Breast epithelium (tissue), 4 donors: ENCODE results near the gene ZNF154. TPM values are rescaled to one million over a fixed set of nuclear protein-coding genes. Genes with fewer than 3 reads are reported as not detected.
A peak's percentile ranks its signal among the peaks of the same experiment; 100 is the strongest.

ENCODE experiments used
- DNase-seq, 2 donors: peaks; one replicate each; pipeline ENCODE4 v3.0.0-alpha.2; 2019; ENCODE audit warnings: low spot score in 2 of 2
- H3K27ac ChIP-seq, 2 donors: fragments of 200-600 bp; sonication (generic) in 1 of 2; one replicate each; pipeline ENCODE4 v1.5.1; 2016 to 2019; ENCODE audit warnings: mild to moderate bottlenecking in 1 of 2
- H3K27me3 ChIP-seq, 2 donors: fragments of 200-600 bp; sonication (generic) in 1 of 2; one replicate each; pipeline versions ENCODE4 v1.5.1 to v1.6.0; 2017 to 2019; ENCODE audit warnings: control low read depth in 1 of 2, mild to moderate bottlenecking in 1 of 2
- H3K36me3 ChIP-seq: fragments of 200-600 bp; one replicate; pipeline ENCODE4 v1.5.1; 2019
- H3K4me1 ChIP-seq, 2 donors: fragments of 200-600 bp; sonication (generic); one replicate each; pipeline ENCODE4 v1.5.1; 2016 to 2019; ENCODE audit warnings: control low read depth in 1 of 2
- H3K4me3 ChIP-seq, 3 donors: fragments of 200-600 bp; sonication (generic); 1 replicate in 2 of 3; 2 replicates in 1 of 3; pipeline ENCODE4 v1.5.1; 2016 to 2019; ENCODE audit warnings: mild to moderate bottlenecking in 3 of 3, moderate library complexity in 2 of 3
- H3K9me3 ChIP-seq, 2 donors: fragments of 200-600 bp; sonication (generic) in 1 of 2; one replicate each; pipeline ENCODE4 v1.5.1; 2016 to 2019; ENCODE audit warnings: control low read depth in 1 of 2
- CTCF ChIP-seq, 3 donors: fragments of 450-650 bp; IDR thresholded peaks; one replicate each; pipeline ENCODE4 v1.5.1; 2016 to 2017; ENCODE audit warnings: antibody characterized with exemption in 3 of 3, mild to moderate bottlenecking in 3 of 3, moderate library complexity in 3 of 3
- POLR2A ChIP-seq: fragments of 450-650 bp; IDR thresholded peaks from one replicate; pipeline ENCODE4 v1.6.1; 2016; ENCODE audit warnings: antibody characterized with exemption, mild to moderate bottlenecking, moderate library complexity
- POLR2AphosphoS5 ChIP-seq, 3 donors: sonication (generic); formaldehyde crosslinking; IDR thresholded peaks; one replicate each; pipeline ENCODE4 v1.6.1; 2017; ENCODE audit warnings: antibody characterized with exemption in 3 of 3
- intact Hi-C: fragments of 100-400 bp; cut with DNase I; formaldehyde crosslinking; loops from one replicate; pipeline ENCODE4 v1.15.1; 2023; ENCODE audit warnings: low total_unique reads
- total RNA-seq, 3 donors: library from RNA; depleted of rRNA; stranded (reverse); fragments of >200 nt; gene quantifications; one replicate each; pipeline ENCODE4 v1.1.0, GENCODE V29; 2016

ZNF154 gene
- total RNA-seq, 3 donors from 2014 or later = 0.96 to 7.8 (median 6.2) TPM

DNA sequence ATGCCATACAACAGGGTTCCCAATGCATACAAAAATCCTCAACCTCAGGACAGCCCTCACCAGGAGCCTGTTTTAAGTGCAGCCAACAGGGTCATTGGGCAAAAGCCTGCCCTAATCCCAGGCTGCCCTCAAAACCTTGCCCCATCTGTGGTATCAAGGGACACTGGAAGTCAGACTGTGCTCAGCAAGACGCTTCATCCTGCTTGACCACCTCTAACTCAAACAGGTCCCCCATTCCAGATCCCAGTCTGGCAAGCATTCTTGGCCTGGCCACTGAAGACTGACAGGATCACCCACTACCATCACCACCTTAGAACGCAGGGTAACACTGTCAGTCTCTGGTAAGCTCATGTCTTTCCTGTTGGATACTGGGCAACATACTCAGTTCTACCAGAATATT is 55.3 kb downstream of the ZNF154 start:
- no peak overlapping the region for H3K4me3 ChIP-seq
- no peak overlapping the region for H3K27ac ChIP-seq
- H3K36me3 ChIP-seq = no peaks in the 10 kb centered on the region
- intact Hi-C loops = no loop called here
- no peaks in the 10 kb centered on the region for H3K27me3 ChIP-seq
- H3K4me1 ChIP-seq = no peaks in the 10 kb centered on the region
- H3K9me3 ChIP-seq = peaks cover 3 to 8% of the 10 kb centered on the region in 2 donors
- DNase-seq = no peak
- no peak for TF ChIP-seq POLR2A
- no peak for TF ChIP-seq CTCF (IDR thresholded peaks at IDR 0.05)
- no peak for TF ChIP-seq POLR2AphosphoS5 (IDR thresholded peaks at IDR 0.05)

DNA sequence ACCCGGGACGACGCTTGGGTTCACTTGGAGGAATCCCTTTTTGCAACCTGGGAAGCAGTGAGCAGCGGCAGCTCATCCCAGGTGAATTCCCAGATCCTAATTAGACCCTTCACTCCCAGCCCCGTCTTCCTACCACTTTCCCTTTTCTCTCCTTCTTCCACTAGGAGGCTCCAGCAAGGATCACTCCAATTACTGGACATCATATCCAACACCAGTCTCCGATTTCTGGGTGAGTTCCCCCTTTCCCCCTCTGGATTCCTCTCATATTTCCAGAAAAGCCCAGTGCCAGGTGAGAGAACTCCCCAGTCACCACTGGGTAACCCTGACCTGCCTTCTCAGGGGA is 57.4 kb downstream of the ZNF154 start:
- Histone ChIP-seq H3K9me3 (peaks cover 12 to 16% of the 10 kb centered on the region in 2 donors), H3K27me3 (no peaks in the 10 kb centered on the region), H3K27ac (no peak overlapping the region), H3K36me3 (no peaks in the 10 kb centered on the region), H3K4me1 (no peaks in the 10 kb centered on the region), H3K4me3 (peak overlapping the region in 1 of 3 donors; percentile 16)
- TF ChIP-seq CTCF (IDR thresholded peaks at IDR 0.05) (no peak), POLR2AphosphoS5 (IDR thresholded peaks at IDR 0.05) (no peak), POLR2A (no peak)
- DNase-seq = no peak
- intact Hi-C loops = no loop called here

GRCh38 chr19:57648331-57649003 is 60.5 kb downstream of the ZNF154 start:
- no peak for DNase-seq
- no peaks in the 10 kb centered on the region for H3K36me3 ChIP-seq
- no peak overlapping the region for H3K27ac ChIP-seq
- H3K4me1 ChIP-seq = no peaks in the 10 kb centered on the region
- H3K27me3 ChIP-seq = no peaks in the 10 kb centered on the region
- TF ChIP-seq CTCF (IDR thresholded peaks at IDR 0.05) (no peak), POLR2AphosphoS5 (IDR thresholded peaks at IDR 0.05) (no peak), POLR2A (no peak)
- H3K9me3 ChIP-seq = peaks cover 17 to 28% of the 10 kb centered on the region in 2 donors
- intact Hi-C loops = no loop called here
- H3K4me3 ChIP-seq = no peak overlapping the region

Other genes starting within 250 kb of the ZNF154 start
- 10 to 100 TPM in 2 of 3 donors, 1 to 10 TPM in 1; 8.5 to 26.9 (median 19.7) TPM for gene ZNF772, start 231.6 kb downstream of the ZNF154 start, total RNA-seq
- 10 to 100 TPM; 10.2 to 13.0 (median 12.5) TPM for gene ZNF419, start 221.5 kb downstream of the ZNF154 start, total RNA-seq
- 10 to 100 TPM in 2 of 3 donors, 1 to 10 TPM in 1; 9.3 to 26.2 (median 12.8) TPM for gene ZNF773, start 209.3 kb downstream of the ZNF154 start, total RNA-seq
- 10 to 100 TPM in 1 of 3 donors, 1 to 10 TPM in 2; 3.7 to 11.6 (median 7.9) TPM for gene ZNF549, start 181.8 kb downstream of the ZNF154 start, total RNA-seq
- gene ZNF550, start 149.3 kb downstream of the ZNF154 start, total RNA-seq = 10 to 100 TPM in 2 of 3 donors, 1 to 10 TPM in 1; 5.4 to 15.5 (median 15.1) TPM
- 1 to 10 TPM; 2.7 to 6.4 (median 6.2) TPM for gene ZNF416, start 130.3 kb downstream of the ZNF154 start, total RNA-seq
- 1 to 10 TPM; 2.2 to 8.9 (median 6.9) TPM for gene ZIK1, start 125.1 kb downstream of the ZNF154 start, total RNA-seq
- 1 to 10 TPM; 2.9 to 6.9 (median 5.3) TPM for gene ZNF530, start 109.3 kb downstream of the ZNF154 start, total RNA-seq
- gene ZNF134, start 95.0 kb downstream of the ZNF154 start, total RNA-seq = 10 to 100 TPM; 18.2 to 31.6 (median 18.4) TPM
- 10 to 100 TPM in 2 of 3 donors, 1 to 10 TPM in 1; 8.2 to 23.1 (median 16.4) TPM for gene ZNF211, start 76.0 kb downstream of the ZNF154 start, total RNA-seq
- gene ZSCAN4, start 40.3 kb downstream of the ZNF154 start, total RNA-seq = not detected
- 10 to 100 TPM in 2 of 3 donors, 1 to 10 TPM in 1; 7.4 to 28.0 (median 19.3) TPM for gene ZNF551, start 27.2 kb downstream of the ZNF154 start, total RNA-seq
- gene ZNF671, start 18.4 kb upstream of the ZNF154 start, total RNA-seq = 10 to 100 TPM in 1 of 3 donors, 1 to 10 TPM in 2; 4.0 to 13.5 (median 7.9) TPM
- 10 to 100 TPM in 2 of 3 donors, 1 to 10 TPM in 1; 8.5 to 31.8 (median 21.0) TPM for gene ZNF776, start 37.6 kb upstream of the ZNF154 start, total RNA-seq
- gene ZNF586, start 60.5 kb upstream of the ZNF154 start, total RNA-seq = 10 to 100 TPM in 2 of 3 donors, 1 to 10 TPM in 1; 9.9 to 40.5 (median 13.4) TPM
- gene ZNF552, start 105.7 kb upstream of the ZNF154 start, total RNA-seq = 10 to 100 TPM in 2 of 3 donors, 1 to 10 TPM in 1; 4.0 to 71.4 (median 54.9) TPM
- 10 to 100 TPM; 10.7 to 26.6 (median 25.2) TPM for gene ZNF587B, start 121.1 kb upstream of the ZNF154 start, total RNA-seq
- gene ZNF587, start 140.7 kb upstream of the ZNF154 start, total RNA-seq = 10 to 100 TPM; 14.4 to 45.4 (median 35.1) TPM
- gene ZNF814, start 179.8 kb upstream of the ZNF154 start, total RNA-seq = 10 to 100 TPM in 2 of 3 donors, 1 to 10 TPM in 1; 4.8 to 26.1 (median 17.0) TPM
- gene ZNF417, start 207.4 kb upstream of the ZNF154 start, total RNA-seq = 10 to 100 TPM; 10.1 to 28.7 (median 14.4) TPM
- 1 to 10 TPM; 3.2 to 8.9 (median 5.9) TPM for gene ZNF418, start 226.2 kb upstream of the ZNF154 start, total RNA-seq
- 1 to 10 TPM; 4.6 to 7.5 (median 7.3) TPM for gene ZNF256, start 238.5 kb upstream of the ZNF154 start, total RNA-seq